SK-N-SH (cell line): Measurements from ENCODE around the gene HOXD11.
A peak's percentile ranks its signal among the peaks of the same experiment; 100 is the strongest.

Experiments
- CTCF ChIP-seq: fragments of 200-600 bp; sonication (generic); IDR thresholded peaks from 2 replicates; pipeline ENCODE4 v1.6.1; 2017; ENCODE audit warnings: antibody characterized with exemption, mild to moderate bottlenecking, moderate library complexity
- EP300 ChIP-seq, 2 experiments: IDR thresholded peaks; 2 replicates each; pipeline versions ENCODE4 v1.4.0 to v1.6.1; 2012; ENCODE audit warnings: borderline replicate concordance in 1 of 2, low read depth in 1 of 2, low read length in 1 of 2
- POLR2AphosphoS5 ChIP-seq: IDR thresholded peaks from 2 replicates; pipeline ENCODE4 v1.6.1; 2012; ENCODE audit warnings: low read depth, low read length
- REST ChIP-seq: IDR thresholded peaks from 2 replicates; pipeline ENCODE4 v1.6.1; 2012; ENCODE audit warnings: mild to moderate bottlenecking, low read depth, low read length, moderate library complexity
- SMC3 ChIP-seq: IDR thresholded peaks from 2 replicates; pipeline ENCODE4 v1.6.1; 2012; ENCODE audit warnings: low read depth, low read length, improper control_type of control experiment
- TAF1 ChIP-seq: IDR thresholded peaks from 2 replicates; pipeline ENCODE4 v1.6.1; 2012; ENCODE audit warnings: low read depth, mild to moderate bottlenecking, low read length, moderate library complexity, borderline replicate concordance
- TF ChIP-seq, protein P1 (sequence below): IDR thresholded peaks from 2 replicates; pipeline ENCODE4 v1.4.0; 2012; ENCODE audit warnings: low read depth

- TF ChIP-seq CTCF (peak; percentile 87), SMC3 (peak; percentile 82), TAF1 (no peak), REST (no peak), EP300 (IDR thresholded peaks at IDR 0.05; ENCODE audit: borderline replicate concordance in 1 of 2, low read depth in 1 of 2, low read length in 1 of 2) (no peak), POLR2AphosphoS5 (no peak)
- TF ChIP-seq, protein P1, sequence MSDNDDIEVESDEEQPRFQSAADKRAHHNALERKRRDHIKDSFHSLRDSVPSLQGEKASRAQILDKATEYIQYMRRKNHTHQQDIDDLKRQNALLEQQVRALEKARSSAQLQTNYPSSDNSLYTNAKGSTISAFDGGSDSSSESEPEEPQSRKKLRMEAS: peak; percentile 55; the same call in 1 of the 2 replicates
These were observed 33.6 kb downstream of the HOXD11 start for GRCh38 chr2:176140513-176141317.
